Stimulated activated CD8-positive, alpha-beta memory T cell treated with anti-CD3 and anti-CD28 coated beads, Interleukin-12 subunit alpha, Interleukin-12 subunit beta, amount 100 ng/mL, for 4 hours (primary cell): Measurements from ENCODE around the gene IKBKE.

Experiments used
- DNase-seq: peaks from one replicate; pipeline ENCODE4 v3.0.0-alpha.2; 2020; ENCODE audit warnings: low read depth

Gene IKBKE

GRCh38 chr1:206540044-206540780 lies 69.9 kb downstream of the IKBKE start:
- no peak for DNase-seq

- DNase-seq = no peak
Measured at GRCh38 chr1:206541236-206541833, 71.1 kb downstream of the IKBKE start.

- DNase-seq = peak; percentile 62
Measured at GRCh38 chr1:206544562-206545257, 74.4 kb downstream of the IKBKE start.

- no peak for DNase-seq
Measured at GRCh38 chr1:206545351-206545750, 75.1 kb downstream of the IKBKE start.
